Neural progenitor cell (in vitro differentiated cells): ENCODE measurements around the gene ATXN10.

Source experiments
- EZH2 ChIP-seq: fragments of 200-600 bp; sonication (generic); IDR thresholded peaks from 2 replicates; pipeline ENCODE4 v1.6.1; 2017; ENCODE audit warnings: antibody characterized with exemption, mild to moderate bottlenecking, moderate library complexity
- EZH2phosphoT487 ChIP-seq: fragments of 200-600 bp; sonication (generic); IDR thresholded peaks from 2 replicates; pipeline ENCODE4 v1.6.1; 2017; ENCODE audit warnings: antibody characterized with exemption
- TF ChIP-seq, protein P1 (sequence below): fragments of 200-600 bp; sonication (generic); IDR thresholded peaks from 2 replicates; pipeline ENCODE4 v1.5.1; 2017; ENCODE audit warnings: antibody characterized with exemption, mild to moderate bottlenecking

GRCh38 chr22:45784357-45785277, 113.0 kb downstream of the ATXN10 start:
- TF ChIP-seq EZH2: no peak
- no peak for TF ChIP-seq EZH2phosphoT487
- TF ChIP-seq, protein P1, sequence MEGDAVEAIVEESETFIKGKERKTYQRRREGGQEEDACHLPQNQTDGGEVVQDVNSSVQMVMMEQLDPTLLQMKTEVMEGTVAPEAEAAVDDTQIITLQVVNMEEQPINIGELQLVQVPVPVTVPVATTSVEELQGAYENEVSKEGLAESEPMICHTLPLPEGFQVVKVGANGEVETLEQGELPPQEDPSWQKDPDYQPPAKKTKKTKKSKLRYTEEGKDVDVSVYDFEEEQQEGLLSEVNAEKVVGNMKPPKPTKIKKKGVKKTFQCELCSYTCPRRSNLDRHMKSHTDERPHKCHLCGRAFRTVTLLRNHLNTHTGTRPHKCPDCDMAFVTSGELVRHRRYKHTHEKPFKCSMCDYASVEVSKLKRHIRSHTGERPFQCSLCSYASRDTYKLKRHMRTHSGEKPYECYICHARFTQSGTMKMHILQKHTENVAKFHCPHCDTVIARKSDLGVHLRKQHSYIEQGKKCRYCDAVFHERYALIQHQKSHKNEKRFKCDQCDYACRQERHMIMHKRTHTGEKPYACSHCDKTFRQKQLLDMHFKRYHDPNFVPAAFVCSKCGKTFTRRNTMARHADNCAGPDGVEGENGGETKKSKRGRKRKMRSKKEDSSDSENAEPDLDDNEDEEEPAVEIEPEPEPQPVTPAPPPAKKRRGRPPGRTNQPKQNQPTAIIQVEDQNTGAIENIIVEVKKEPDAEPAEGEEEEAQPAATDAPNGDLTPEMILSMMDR: no peak
